HL-60 (cell line): Measurements from ENCODE around the gene MSI2.

ENCODE experiments used
- DNase-seq, 2 experiments: peaks; one replicate each; pipeline ENCODE4 v3.0.0-alpha.2; 2010 to 2020; ENCODE audit warnings: low read depth in 1 of 2, low spot score in 1 of 2
- H3K27ac ChIP-seq: fragments of 250-450 bp; sonication (Bioruptor Pico); replicated peaks from 2 replicates; pipeline ENCODE4 v1.5.1; 2020; ENCODE audit warnings: mild to moderate bottlenecking, moderate library complexity
- H3K27me3 ChIP-seq: fragments of 250-450 bp; sonication (Bioruptor Pico); 2 replicates; pipeline ENCODE4 v1.5.1; 2021; ENCODE audit warnings: mild to moderate bottlenecking, moderate library complexity; ENCODE audit not compliant: insufficient read depth, poor library complexity, severe bottlenecking
- H3K4me3 ChIP-seq: replicated peaks from 2 replicates; pipeline ENCODE4 v1.5.1; 2011; ENCODE audit warnings: mild to moderate bottlenecking, control low read depth, low read length; ENCODE audit not compliant: insufficient read depth
- GABPA ChIP-seq: IDR thresholded peaks from 2 replicates; pipeline ENCODE4 v1.6.1; 2012; ENCODE audit warnings: low read depth
- POLR2AphosphoS5 ChIP-seq: IDR thresholded peaks from 2 replicates; pipeline ENCODE4 v1.6.1; 2012; ENCODE audit warnings: low read depth
- SPI1 ChIP-seq: IDR thresholded peaks from 2 replicates; pipeline ENCODE4 v1.6.1; 2012; ENCODE audit warnings: low read depth, mild to moderate bottlenecking, borderline replicate concordance
- TF ChIP-seq, protein P1 (sequence below): IDR thresholded peaks from 2 replicates; pipeline ENCODE4 v1.6.1; 2012; ENCODE audit warnings: low read depth; ENCODE audit not compliant: insufficient replicate concordance
- TF ChIP-seq, protein P2 (sequence below): IDR thresholded peaks from one replicate; pipeline ENCODE4 v1.5.1; 2011; ENCODE audit warnings: low read length, control low read depth, inconsistent platforms; ENCODE audit not compliant: insufficient read depth

The MSI2 gene

GRCh38 chr17:57278740-57279387 lies 22.5 kb downstream of the MSI2 start:
- TF ChIP-seq, protein P1, sequence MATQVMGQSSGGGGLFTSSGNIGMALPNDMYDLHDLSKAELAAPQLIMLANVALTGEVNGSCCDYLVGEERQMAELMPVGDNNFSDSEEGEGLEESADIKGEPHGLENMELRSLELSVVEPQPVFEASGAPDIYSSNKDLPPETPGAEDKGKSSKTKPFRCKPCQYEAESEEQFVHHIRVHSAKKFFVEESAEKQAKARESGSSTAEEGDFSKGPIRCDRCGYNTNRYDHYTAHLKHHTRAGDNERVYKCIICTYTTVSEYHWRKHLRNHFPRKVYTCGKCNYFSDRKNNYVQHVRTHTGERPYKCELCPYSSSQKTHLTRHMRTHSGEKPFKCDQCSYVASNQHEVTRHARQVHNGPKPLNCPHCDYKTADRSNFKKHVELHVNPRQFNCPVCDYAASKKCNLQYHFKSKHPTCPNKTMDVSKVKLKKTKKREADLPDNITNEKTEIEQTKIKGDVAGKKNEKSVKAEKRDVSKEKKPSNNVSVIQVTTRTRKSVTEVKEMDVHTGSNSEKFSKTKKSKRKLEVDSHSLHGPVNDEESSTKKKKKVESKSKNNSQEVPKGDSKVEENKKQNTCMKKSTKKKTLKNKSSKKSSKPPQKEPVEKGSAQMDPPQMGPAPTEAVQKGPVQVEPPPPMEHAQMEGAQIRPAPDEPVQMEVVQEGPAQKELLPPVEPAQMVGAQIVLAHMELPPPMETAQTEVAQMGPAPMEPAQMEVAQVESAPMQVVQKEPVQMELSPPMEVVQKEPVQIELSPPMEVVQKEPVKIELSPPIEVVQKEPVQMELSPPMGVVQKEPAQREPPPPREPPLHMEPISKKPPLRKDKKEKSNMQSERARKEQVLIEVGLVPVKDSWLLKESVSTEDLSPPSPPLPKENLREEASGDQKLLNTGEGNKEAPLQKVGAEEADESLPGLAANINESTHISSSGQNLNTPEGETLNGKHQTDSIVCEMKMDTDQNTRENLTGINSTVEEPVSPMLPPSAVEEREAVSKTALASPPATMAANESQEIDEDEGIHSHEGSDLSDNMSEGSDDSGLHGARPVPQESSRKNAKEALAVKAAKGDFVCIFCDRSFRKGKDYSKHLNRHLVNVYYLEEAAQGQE, result no peak
- TF ChIP-seq, protein P2, sequence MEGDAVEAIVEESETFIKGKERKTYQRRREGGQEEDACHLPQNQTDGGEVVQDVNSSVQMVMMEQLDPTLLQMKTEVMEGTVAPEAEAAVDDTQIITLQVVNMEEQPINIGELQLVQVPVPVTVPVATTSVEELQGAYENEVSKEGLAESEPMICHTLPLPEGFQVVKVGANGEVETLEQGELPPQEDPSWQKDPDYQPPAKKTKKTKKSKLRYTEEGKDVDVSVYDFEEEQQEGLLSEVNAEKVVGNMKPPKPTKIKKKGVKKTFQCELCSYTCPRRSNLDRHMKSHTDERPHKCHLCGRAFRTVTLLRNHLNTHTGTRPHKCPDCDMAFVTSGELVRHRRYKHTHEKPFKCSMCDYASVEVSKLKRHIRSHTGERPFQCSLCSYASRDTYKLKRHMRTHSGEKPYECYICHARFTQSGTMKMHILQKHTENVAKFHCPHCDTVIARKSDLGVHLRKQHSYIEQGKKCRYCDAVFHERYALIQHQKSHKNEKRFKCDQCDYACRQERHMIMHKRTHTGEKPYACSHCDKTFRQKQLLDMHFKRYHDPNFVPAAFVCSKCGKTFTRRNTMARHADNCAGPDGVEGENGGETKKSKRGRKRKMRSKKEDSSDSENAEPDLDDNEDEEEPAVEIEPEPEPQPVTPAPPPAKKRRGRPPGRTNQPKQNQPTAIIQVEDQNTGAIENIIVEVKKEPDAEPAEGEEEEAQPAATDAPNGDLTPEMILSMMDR, result no peak
- TF ChIP-seq SPI1 (no peak), POLR2AphosphoS5 (no peak), GABPA (no peak)
- no peak overlapping the region for H3K4me3 ChIP-seq
- no peak overlapping the region for H3K27ac ChIP-seq
- DNase-seq, result no peak
- H3K27me3 ChIP-seq, result no peaks in the 10 kb centered on the region

- no peak overlapping the region for H3K4me3 ChIP-seq
- TF ChIP-seq SPI1 (no peak), POLR2AphosphoS5 (no peak), GABPA (no peak)
- TF ChIP-seq, protein P1, result no peak
- TF ChIP-seq, protein P2, result no peak
- DNase-seq, result no peak
- H3K27ac ChIP-seq, result no peak overlapping the region
- no peaks in the 10 kb centered on the region for H3K27me3 ChIP-seq
Measured at GRCh38 chr17:57279432-57279831, 23.1 kb downstream of the MSI2 start.

- TF ChIP-seq SPI1 (no peak), POLR2AphosphoS5 (no peak), GABPA (no peak)
- TF ChIP-seq, protein P2, result no peak
- TF ChIP-seq, protein P1, result no peak
- no peak for DNase-seq
- H3K4me3 ChIP-seq, result no peak overlapping the region
- no peaks in the 10 kb centered on the region for H3K27me3 ChIP-seq
- H3K27ac ChIP-seq, result no peak overlapping the region
Measured at GRCh38 chr17:57281887-57282286, 25.6 kb downstream of the MSI2 start.
